H1 (cell line): ENCODE measurements around the gene SERGEF.

Experiments used
- CBX5 ChIP-seq: fragments of 300-800, 300-1000 bp; sonication (generic); IDR thresholded peaks from 2 replicates; pipeline ENCODE4 v1.7.1; 2016; ENCODE audit warnings: antibody characterized with exemption, low read length, low read depth
- CHD2 ChIP-seq: IDR thresholded peaks from 2 replicates; pipeline ENCODE4 v1.6.1; 2012; ENCODE audit warnings: low read length, improper control_type of control experiment
- CHD7 ChIP-seq: fragments of 300-600 bp; sonication (generic); IDR thresholded peaks from 2 replicates; pipeline ENCODE4 v1.7.1; 2012; ENCODE audit warnings: low read length, moderate library complexity, mild to moderate bottlenecking, inconsistent platforms; ENCODE audit not compliant: insufficient replicate concordance
- CTCF ChIP-seq, 3 experiments: IDR thresholded peaks; 1 replicate in 2 of 3; 2 replicates in 1 of 3; pipeline versions ENCODE4 v1.5.1 to v1.6.1; 2011; ENCODE audit warnings: low read length in 3 of 3, mild to moderate bottlenecking in 3 of 3, inconsistent platforms in 2 of 3, low read depth in 1 of 3, moderate library complexity in 1 of 3; ENCODE audit not compliant: insufficient read depth in 1 of 3; ENCODE audit errors: control extremely low read depth in 1 of 3
- EP300 ChIP-seq, 2 experiments: IDR thresholded peaks; 1 replicate in 1 of 2; 2 replicates in 1 of 2; pipeline ENCODE4 v1.6.1; 2011 to 2012; ENCODE audit warnings: low read depth in 2 of 2, low read length in 2 of 2, mild to moderate bottlenecking in 2 of 2, borderline replicate concordance in 1 of 2, inconsistent platforms in 1 of 2, moderate library complexity in 1 of 2
- GABPA ChIP-seq: IDR thresholded peaks from 2 replicates; pipeline ENCODE4 v1.6.1; 2011; ENCODE audit warnings: mild to moderate bottlenecking, low read length, moderate library complexity, borderline replicate concordance; ENCODE audit not compliant: insufficient read depth
- NANOG ChIP-seq: IDR thresholded peaks from 2 replicates; pipeline ENCODE4 v1.6.1; 2011; ENCODE audit warnings: low read length, low read depth, mild to moderate bottlenecking, inconsistent platforms; ENCODE audit not compliant: insufficient read depth, poor library complexity, severe bottlenecking
- POLR2A ChIP-seq, 2 experiments: IDR thresholded peaks; 1 replicate in 1 of 2; 2 replicates in 1 of 2; pipeline ENCODE4 v1.6.1; 2011; ENCODE audit warnings: low read depth in 2 of 2, low read length in 2 of 2, mild to moderate bottlenecking in 2 of 2; ENCODE audit errors: control extremely low read depth in 1 of 2
- POLR2AphosphoS5 ChIP-seq: IDR thresholded peaks from 2 replicates; pipeline ENCODE4 v1.6.1; 2011; ENCODE audit warnings: low read depth, low read length
- RAD21 ChIP-seq, 2 experiments: IDR thresholded peaks in 1 of 2; conservative IDR thresholded peaks in 1 of 2; 2 replicates each; pipeline ENCODE4 v1.6.1; 2011; ENCODE audit warnings: low read depth in 2 of 2, low read length in 2 of 2, improper control_type of control experiment in 1 of 2, inconsistent platforms in 1 of 2, mild to moderate bottlenecking in 1 of 2, moderate library complexity in 1 of 2
- RBBP5 ChIP-seq: IDR thresholded peaks from 2 replicates; pipeline ENCODE4 v1.7.1; 2012; ENCODE audit warnings: low read depth, mild to moderate bottlenecking, inconsistent platforms, low read length, moderate library complexity, borderline replicate concordance
- SP1 ChIP-seq: IDR thresholded peaks from 2 replicates; pipeline ENCODE4 v1.6.1; 2011; ENCODE audit warnings: low read depth, low read length
- ZNF274 ChIP-seq: IDR thresholded peaks from 2 replicates; pipeline ENCODE4 v1.7.0; 2012; ENCODE audit warnings: low read length, borderline replicate concordance; ENCODE audit errors: extremely low read depth

GRCh38 chr11:17812091-17812864 is 200.6 kb downstream of the SERGEF start:
- no peak for TF ChIP-seq RBBP5
- TF ChIP-seq POLR2AphosphoS5 = no peak
- no peak for TF ChIP-seq POLR2A (IDR thresholded peaks at IDR 0.05; ENCODE audit: control extremely low read depth in 1 of 2, low read depth in 2 of 2, low read length in 2 of 2)
- no peak for TF ChIP-seq CHD2
- TF ChIP-seq NANOG = no peak
- no peak for TF ChIP-seq SP1
- TF ChIP-seq RAD21 (IDR thresholded peaks at IDR 0.05 in 1 of 2, conservative IDR thresholded peaks at IDR 0.05 in 1 of 2; ENCODE audit: low read depth in 2 of 2, low read length in 2 of 2) = no peak
- no peak for TF ChIP-seq CHD7
- TF ChIP-seq GABPA = no peak
- no peak for TF ChIP-seq CTCF (IDR thresholded peaks at IDR 0.05; ENCODE audit: control extremely low read depth in 1 of 3, insufficient read depth in 1 of 3, low read depth in 1 of 3, low read length in 3 of 3)
- no peak for TF ChIP-seq CBX5
- TF ChIP-seq ZNF274 = no peak
- no peak for TF ChIP-seq EP300 (IDR thresholded peaks at IDR 0.05; ENCODE audit: borderline replicate concordance in 1 of 2, low read depth in 2 of 2, low read length in 2 of 2)
